ENCODE results near the gene CNTNAP5.

CNTNAP5 gene

GRCh38 chr2:124063596-124063995 is 38.5 kb downstream of the CNTNAP5 start:
- no peak for DNase-seq
- H3K4me1 ChIP-seq: no peaks in the 10 kb centered on the region
- H3K36me3 ChIP-seq: no peaks in the 10 kb centered on the region
- no peak overlapping the region for H3K4me3 ChIP-seq
- intact Hi-C loops (cut with DNase I; ENCODE audit: low total_unique reads): no loop called here
- no peak overlapping the region for H3K27ac ChIP-seq
- no peaks in the 10 kb centered on the region for H3K27me3 ChIP-seq
- TF ChIP-seq, protein P1, sequence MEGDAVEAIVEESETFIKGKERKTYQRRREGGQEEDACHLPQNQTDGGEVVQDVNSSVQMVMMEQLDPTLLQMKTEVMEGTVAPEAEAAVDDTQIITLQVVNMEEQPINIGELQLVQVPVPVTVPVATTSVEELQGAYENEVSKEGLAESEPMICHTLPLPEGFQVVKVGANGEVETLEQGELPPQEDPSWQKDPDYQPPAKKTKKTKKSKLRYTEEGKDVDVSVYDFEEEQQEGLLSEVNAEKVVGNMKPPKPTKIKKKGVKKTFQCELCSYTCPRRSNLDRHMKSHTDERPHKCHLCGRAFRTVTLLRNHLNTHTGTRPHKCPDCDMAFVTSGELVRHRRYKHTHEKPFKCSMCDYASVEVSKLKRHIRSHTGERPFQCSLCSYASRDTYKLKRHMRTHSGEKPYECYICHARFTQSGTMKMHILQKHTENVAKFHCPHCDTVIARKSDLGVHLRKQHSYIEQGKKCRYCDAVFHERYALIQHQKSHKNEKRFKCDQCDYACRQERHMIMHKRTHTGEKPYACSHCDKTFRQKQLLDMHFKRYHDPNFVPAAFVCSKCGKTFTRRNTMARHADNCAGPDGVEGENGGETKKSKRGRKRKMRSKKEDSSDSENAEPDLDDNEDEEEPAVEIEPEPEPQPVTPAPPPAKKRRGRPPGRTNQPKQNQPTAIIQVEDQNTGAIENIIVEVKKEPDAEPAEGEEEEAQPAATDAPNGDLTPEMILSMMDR (IDR thresholded peaks at IDR 0.05): no peak
- no peaks in the 10 kb centered on the region for H3K9me3 ChIP-seq

- Histone ChIP-seq H3K36me3 (no peaks in the 10 kb centered on the region), H3K4me1 (no peaks in the 10 kb centered on the region), H3K4me3 (no peak overlapping the region), H3K9me3 (no peaks in the 10 kb centered on the region), H3K27ac (no peak overlapping the region), H3K27me3 (no peaks in the 10 kb centered on the region)
- intact Hi-C loops (cut with DNase I; ENCODE audit: low total_unique reads): no loop called here
- TF ChIP-seq, protein P1 (IDR thresholded peaks at IDR 0.05): no peak
- DNase-seq: no peak
Observed at GRCh38 chr2:124065636-124066035, 40.5 kb downstream of the CNTNAP5 start.

DNA sequence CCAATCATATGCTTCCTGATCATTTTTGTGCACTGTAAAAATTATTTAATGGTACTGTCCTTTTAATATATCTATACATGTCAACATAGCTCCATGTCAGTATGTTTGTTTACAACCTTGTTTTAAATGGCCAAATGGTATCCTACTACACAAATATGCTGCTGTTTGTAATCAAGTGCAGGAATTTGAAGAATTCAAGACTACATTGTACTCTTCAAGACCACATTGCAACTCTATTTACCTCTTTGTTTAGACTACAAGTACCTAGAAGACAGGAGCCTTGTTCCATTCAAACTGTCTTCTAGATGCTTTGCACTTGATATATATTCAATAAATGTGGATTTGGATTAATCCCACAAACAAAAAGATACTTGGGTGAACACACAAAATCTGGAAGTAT is 41.7 kb downstream of the CNTNAP5 start:
- H3K4me3 ChIP-seq: no peak overlapping the region
- H3K27ac ChIP-seq: no peak overlapping the region
- no peaks in the 10 kb centered on the region for H3K9me3 ChIP-seq
- TF ChIP-seq, protein P1 (IDR thresholded peaks at IDR 0.05): no peak
- intact Hi-C loops (cut with DNase I; ENCODE audit: low total_unique reads): no loop called here
- H3K27me3 ChIP-seq: no peaks in the 10 kb centered on the region
- H3K36me3 ChIP-seq: no peaks in the 10 kb centered on the region
- no peaks in the 10 kb centered on the region for H3K4me1 ChIP-seq
- DNase-seq: no peak

DNA sequence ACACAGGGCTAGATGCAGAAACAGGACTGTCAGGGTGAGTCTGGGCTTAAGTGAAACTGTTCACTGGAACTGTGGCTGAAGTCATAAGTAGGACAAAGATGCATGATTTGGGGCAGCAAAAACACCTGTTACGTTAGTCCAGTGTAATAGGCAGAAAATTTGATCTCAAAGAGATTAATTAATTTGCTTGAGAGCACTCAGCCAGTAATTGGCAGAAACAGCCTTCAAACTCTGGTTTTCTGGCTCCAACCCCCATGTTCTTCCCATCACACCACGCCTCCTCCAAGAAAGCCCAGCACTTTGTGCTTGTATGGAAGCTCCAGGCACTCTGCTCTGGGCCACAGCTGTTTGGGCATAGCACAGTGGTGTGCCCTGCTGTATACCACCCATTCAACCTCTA is 54.0 kb downstream of the CNTNAP5 start:
- no peak overlapping the region for H3K4me3 ChIP-seq
- H3K27me3 ChIP-seq: no peaks in the 10 kb centered on the region
- TF ChIP-seq, protein P1 (IDR thresholded peaks at IDR 0.05): no peak
- no peaks in the 10 kb centered on the region for H3K9me3 ChIP-seq
- intact Hi-C loops (cut with DNase I; ENCODE audit: low total_unique reads): no loop called here
- no peak overlapping the region for H3K27ac ChIP-seq
- no peak for DNase-seq
- no peaks in the 10 kb centered on the region for H3K36me3 ChIP-seq
- no peaks in the 10 kb centered on the region for H3K4me1 ChIP-seq

DNA sequence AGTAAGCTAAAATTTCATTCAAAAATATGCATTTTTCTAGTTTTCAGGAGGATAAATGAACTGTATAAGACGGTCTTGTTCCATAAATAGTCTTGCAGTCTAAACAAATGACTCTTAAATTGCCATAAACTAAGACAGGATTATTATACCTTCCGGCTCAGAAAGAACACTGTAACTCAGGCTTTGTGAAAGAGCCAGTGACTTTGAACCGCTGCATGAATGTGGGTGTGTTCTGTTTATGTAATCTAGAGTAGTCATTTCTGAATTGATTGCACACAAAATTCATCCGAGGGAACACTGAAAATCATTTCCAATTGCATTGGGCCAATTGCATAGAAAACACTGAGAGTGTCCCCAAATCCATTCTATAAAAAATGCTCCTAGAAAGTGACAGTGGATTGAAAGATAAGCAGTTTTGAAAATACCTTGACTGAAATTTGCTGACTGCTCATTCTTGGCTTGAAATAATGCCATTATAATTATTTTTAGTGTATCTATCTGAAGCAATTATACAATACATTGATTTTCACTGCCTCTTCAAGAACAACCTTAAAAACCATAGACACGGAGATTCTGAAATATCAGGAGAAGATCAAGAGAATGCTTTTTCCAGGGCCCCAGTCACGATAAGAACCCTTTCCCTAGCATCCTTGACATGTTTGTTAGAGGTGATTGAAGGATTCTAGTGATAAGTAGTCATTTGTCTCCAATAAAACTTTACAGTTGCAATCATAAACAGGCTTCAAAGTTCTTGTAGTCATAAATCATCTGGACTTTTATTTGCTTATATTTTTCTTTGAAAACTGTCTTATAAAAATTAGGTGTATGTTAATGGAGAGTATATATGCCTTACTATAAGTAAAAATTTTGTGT is 55.4 kb downstream of the CNTNAP5 start:
- Histone ChIP-seq H3K9me3 (no peaks in the 10 kb centered on the region), H3K4me1 (no peaks in the 10 kb centered on the region), H3K27ac (no peak overlapping the region), H3K4me3 (no peak overlapping the region), H3K27me3 (no peaks in the 10 kb centered on the region), H3K36me3 (no peaks in the 10 kb centered on the region)
- intact Hi-C loops (cut with DNase I; ENCODE audit: low total_unique reads): no loop called here
- no peak for DNase-seq
- TF ChIP-seq, protein P1 (IDR thresholded peaks at IDR 0.05): no peak

Measured in tibial artery (tissue), 4 donors.